HuH-7 (cell line): Measurements from ENCODE around the gene RAB9A.

Experiments used
- DNase-seq: peaks from one replicate; pipeline ENCODE4 v3.0.0; 2011; ENCODE audit warnings: low spot score

Gene RAB9A

GRCh38 chrX:13748486-13748885 is 59.6 kb downstream of the RAB9A start:
- no peak for DNase-seq

GRCh38 chrX:13750204-13750603 is 61.3 kb downstream of the RAB9A start:
- no peak for DNase-seq

- DNase-seq, result no peak
Measured at GRCh38 chrX:13750812-13751211, 61.9 kb downstream of the RAB9A start.

DNA sequence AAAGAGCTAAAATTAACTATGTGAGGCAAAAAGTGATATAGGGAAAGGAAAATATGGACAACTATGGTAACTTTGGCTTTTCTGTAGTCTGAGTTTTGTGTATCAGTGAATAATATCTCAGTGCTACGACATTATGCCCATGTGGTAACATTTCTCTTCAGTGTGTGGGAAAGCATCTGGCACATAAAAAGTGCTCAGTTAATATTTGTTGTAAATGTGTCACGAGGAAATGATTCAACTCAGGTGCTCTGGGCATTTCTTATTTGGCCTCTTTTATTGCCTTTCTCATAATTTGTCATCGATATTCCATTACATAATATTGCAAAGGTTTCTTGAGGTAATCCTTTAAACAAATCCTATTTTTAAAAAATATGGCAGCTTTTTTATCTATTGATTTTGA is 63.2 kb downstream of the RAB9A start:
- no peak for DNase-seq

- no peak for DNase-seq
Measured at GRCh38 chrX:13752646-13753045, 63.7 kb downstream of the RAB9A start.

GRCh38 chrX:13754765-13755164 is 65.8 kb downstream of the RAB9A start:
- no peak for DNase-seq

GRCh38 chrX:13755254-13755653 is 66.3 kb downstream of the RAB9A start:
- no peak for DNase-seq

- DNase-seq, result no peak
Measured at GRCh38 chrX:13756381-13756780, 67.5 kb downstream of the RAB9A start.

DNA sequence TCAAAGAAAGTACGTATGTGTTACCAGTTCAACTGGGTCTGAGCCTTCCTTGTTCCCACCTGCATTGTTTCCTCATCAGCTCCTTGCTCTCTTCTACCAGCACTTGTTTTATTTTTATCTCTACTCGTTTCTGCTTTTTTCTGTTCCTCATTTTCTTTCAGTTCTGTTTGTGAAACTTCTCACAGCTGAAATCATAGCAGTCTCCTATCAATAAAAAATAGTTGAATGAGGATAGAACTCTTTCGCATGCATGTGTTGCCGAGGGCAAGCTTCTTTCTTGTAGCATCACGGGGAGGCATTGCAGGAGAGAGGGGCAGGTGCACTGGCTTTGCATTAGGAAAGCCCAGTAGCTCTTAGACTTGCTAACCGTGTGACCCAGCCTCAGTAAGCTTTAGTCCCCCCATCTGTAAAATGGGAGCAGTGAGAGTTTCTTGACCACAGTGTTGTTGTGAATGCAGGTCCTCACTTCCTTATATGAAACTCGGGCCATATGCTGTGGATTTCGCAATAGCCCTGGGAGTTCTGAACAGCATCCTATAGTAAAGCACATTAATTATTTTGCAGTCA is 70.3 kb downstream of the RAB9A start:
- DNase-seq, result no peak
